GM12891 (cell line): Measurements from ENCODE around the gene TCF12.

ENCODE experiments used
- POLR2A ChIP-seq: IDR thresholded peaks from 2 replicates; pipeline ENCODE4 v1.6.1; 2011; ENCODE audit warnings: low read depth, low read length, control low read depth
- POLR2AphosphoS5 ChIP-seq: IDR thresholded peaks from 2 replicates; pipeline ENCODE4 v1.6.1; 2011; ENCODE audit warnings: low read depth, low read length, control low read depth
- POU2F2 ChIP-seq: IDR thresholded peaks from 2 replicates; pipeline ENCODE4 v1.6.1; 2011; ENCODE audit warnings: low read depth, mild to moderate bottlenecking, control low read depth, low read length, moderate library complexity
- TAF1 ChIP-seq: IDR thresholded peaks from 2 replicates; pipeline ENCODE4 v1.6.1; 2011; ENCODE audit warnings: low read depth, low read length, control low read depth

DNA sequence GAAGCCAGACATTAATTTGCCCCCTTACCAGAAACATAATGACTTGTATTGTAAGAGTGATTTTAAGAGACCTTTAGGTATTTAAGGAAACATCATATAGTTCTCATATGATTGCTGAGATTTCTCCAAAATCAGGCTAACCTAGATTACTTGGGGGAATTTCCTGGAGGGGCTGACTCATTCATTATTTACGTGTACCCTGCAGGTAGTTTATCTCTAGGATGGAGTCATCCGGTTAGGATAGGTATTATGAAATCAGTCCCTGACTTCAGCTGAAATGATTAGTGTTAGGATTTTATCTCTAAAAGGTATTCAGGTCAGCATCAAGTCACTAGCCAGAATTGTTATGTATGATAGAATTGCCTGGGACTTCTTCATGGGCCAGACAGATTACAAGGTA, 97.5 kb downstream of the TCF12 start:
- TF ChIP-seq POLR2A = no peak
- no peak for TF ChIP-seq POU2F2
- no peak for TF ChIP-seq POLR2AphosphoS5
- no peak for TF ChIP-seq TAF1
